GM19463 (cell line): ENCODE data around the gene RALGAPA1.
"Not testable (repeated sequence)": the region's sequence is repeated elsewhere in the genome, so short reads cannot be mapped to it uniquely, and the experiment has no call there.

ENCODE experiments used
- ATAC-seq: cut with Tn5 transposase; IDR thresholded peaks from one replicate; pipeline ENCODE4 v1.9.1; 2021; ENCODE audit warnings: mild to moderate bottlenecking, moderate library complexity; ENCODE audit not compliant: unreplicated experiment

Gene RALGAPA1

GRCh38 chr14:35632271-35632670 is 176.8 kb downstream of the RALGAPA1 start:
- ATAC-seq, result no peak

- ATAC-seq, result no peak
These were observed 177.9 kb downstream of the RALGAPA1 start for GRCh38 chr14:35631071-35631805.

- ATAC-seq, result no peak
These were observed 180.1 kb downstream of the RALGAPA1 start for GRCh38 chr14:35628989-35629388.

GRCh38 chr14:35626947-35627346 is 182.1 kb downstream of the RALGAPA1 start:
- ATAC-seq, result not testable (repeated sequence)

- ATAC-seq, result not testable (repeated sequence)
These were observed 187.1 kb downstream of the RALGAPA1 start for GRCh38 chr14:35621996-35622395.

GRCh38 chr14:35619998-35620397 is 189.1 kb downstream of the RALGAPA1 start:
- not testable (repeated sequence) for ATAC-seq

- ATAC-seq, result not testable (repeated sequence)
These were observed 189.6 kb downstream of the RALGAPA1 start for GRCh38 chr14:35619461-35619860.

- ATAC-seq, result no peak
These were observed 191.6 kb downstream of the RALGAPA1 start for GRCh38 chr14:35617500-35617899.

- no peak for ATAC-seq
These were observed 201.7 kb downstream of the RALGAPA1 start for GRCh38 chr14:35607380-35607779.

GRCh38 chr14:35600253-35600652 is 208.8 kb downstream of the RALGAPA1 start:
- ATAC-seq, result no peak

GRCh38 chr14:35594616-35595015 is 214.5 kb downstream of the RALGAPA1 start:
- ATAC-seq, result no peak

- ATAC-seq, result not testable (repeated sequence)
These were observed 221.7 kb downstream of the RALGAPA1 start for GRCh38 chr14:35587373-35587772.

GRCh38 chr14:35578639-35579038 is 230.5 kb downstream of the RALGAPA1 start:
- ATAC-seq, result no peak

- no peak for ATAC-seq
These were observed 231.0 kb downstream of the RALGAPA1 start for GRCh38 chr14:35578135-35578534.

GRCh38 chr14:35576856-35577255 is 232.2 kb downstream of the RALGAPA1 start:
- ATAC-seq, result no peak

GRCh38 chr14:35576260-35576659 is 232.8 kb downstream of the RALGAPA1 start:
- no peak for ATAC-seq

GRCh38 chr14:35573911-35574310 is 235.2 kb downstream of the RALGAPA1 start:
- no peak for ATAC-seq

GRCh38 chr14:35571598-35571997 is 237.5 kb downstream of the RALGAPA1 start:
- ATAC-seq, result no peak

- ATAC-seq, result no peak
These were observed 243.1 kb downstream of the RALGAPA1 start for GRCh38 chr14:35565871-35566464.

- ATAC-seq, result no peak
These were observed 250.4 kb downstream of the RALGAPA1 start for GRCh38 chr14:35558680-35559079.

- ATAC-seq, result no peak
These were observed 251.8 kb downstream of the RALGAPA1 start for GRCh38 chr14:35557221-35557747.

- no peak for ATAC-seq
These were observed 252.5 kb downstream of the RALGAPA1 start for GRCh38 chr14:35556548-35556947.
